HG02943 (cell line): ENCODE results near the gene MAN2C1.
"Not testable (repeated sequence)": the region's sequence is repeated elsewhere in the genome, so short reads cannot be mapped to it uniquely, and the experiment has no call there.

Source experiments
- ATAC-seq: cut with Tn5 transposase; IDR thresholded peaks from one replicate; pipeline ENCODE4 v1.9.1; 2021; ENCODE audit warnings: mild to moderate bottlenecking, low read depth, moderate library complexity; ENCODE audit not compliant: unreplicated experiment

MAN2C1 gene

DNA sequence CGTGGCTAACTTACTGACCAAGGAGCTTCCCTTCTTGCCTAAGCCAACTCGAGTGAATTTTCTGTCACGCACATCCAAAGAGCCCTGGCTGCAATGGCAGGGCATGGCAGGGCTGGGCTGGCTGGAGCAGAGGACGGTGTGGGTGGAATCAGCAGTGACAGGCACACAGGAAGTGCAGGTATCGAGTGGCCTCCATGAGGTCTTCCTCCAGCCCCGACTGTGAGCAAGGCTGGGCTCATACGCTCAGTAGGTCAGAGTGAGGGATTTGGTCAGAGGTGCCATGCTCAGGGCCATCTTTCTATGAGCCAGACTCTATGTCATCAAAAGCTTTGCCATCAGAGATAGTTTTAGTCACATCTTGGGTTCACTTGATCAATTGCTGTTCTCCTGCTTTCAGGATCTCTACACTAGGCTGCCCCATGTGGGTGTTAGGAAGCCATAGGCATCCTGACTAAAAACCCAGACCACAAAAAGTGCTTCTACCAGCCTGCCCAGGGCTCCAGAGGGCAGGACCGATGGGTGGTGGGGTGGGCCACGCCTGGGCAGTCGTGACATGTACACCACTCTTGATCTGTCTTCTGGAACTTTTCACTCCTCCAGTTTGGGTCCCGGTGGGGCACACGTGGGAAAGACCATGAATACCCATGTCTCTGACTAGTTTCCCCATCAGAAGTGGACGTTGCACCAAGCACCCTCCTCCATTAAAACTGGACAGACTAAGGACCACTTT, 55.1 kb downstream of the MAN2C1 start:
- no peak for ATAC-seq

DNA sequence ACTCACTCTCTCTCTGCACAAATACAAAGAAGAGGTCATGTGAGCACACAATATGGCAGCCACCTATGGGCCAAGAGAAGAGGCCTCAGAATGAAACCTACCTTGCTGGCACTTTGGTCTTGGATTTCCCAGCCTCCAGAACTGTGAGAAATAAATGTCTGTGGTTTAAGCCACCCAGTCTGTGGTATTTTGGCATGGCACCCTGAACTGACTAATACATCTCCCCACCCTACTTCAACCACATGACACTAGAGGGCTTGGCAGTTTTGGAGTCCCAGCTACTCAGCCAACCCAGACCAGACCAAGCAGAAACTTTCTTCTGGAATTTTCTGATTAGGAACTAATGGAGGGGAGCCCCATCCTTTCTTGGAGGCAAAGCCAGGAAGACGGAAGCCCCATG, 55.9 kb downstream of the MAN2C1 start:
- ATAC-seq: not testable (repeated sequence)

DNA sequence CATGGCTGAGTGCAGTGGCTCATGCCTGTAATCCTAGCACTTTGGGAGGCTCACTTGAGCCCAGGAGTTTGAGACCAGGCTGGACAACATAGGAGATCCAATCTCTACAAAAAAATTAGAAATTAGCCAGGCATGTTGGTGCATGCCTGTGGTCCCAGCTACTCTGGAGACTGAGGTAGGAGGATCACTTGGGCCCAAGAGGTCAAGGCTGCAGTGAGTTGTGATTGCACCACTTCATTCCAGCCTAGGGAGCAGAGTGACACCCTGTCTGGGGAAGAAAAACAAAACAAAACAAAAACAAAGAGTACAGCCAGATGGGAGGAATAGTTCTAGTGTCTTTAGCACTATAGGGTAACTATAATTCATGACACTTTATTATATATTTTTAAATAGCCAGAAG, 58.7 kb downstream of the MAN2C1 start:
- ATAC-seq: no peak

DNA sequence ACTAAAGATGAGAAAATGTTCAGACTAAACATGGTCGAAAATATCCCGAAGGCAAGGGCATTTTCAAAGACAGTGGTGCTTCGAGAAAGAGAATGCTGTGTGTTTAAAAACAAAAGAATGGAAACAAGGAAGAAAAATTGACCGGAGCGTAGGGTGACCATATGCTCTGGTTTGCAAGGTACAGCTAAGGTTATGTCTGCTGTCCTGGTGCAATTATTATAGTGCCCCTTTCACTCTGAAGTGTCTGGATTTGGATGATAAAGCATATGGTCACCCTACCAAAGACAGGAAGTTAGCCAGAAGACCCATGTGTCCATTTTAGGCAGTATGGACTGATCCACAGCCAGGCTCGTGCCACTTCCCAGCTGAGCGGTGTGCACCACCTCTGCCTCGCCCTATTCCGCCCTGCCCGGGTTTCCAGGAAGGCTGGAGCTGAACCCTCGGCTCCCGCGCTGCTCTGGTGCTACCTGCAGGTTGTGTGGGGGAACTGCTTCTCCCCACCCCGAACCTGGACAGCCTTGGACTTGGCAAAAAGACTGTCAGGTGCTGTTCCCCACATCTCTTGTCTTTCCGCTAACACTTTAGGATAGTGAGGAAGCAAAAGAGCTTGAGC, 60.5 kb downstream of the MAN2C1 start:
- no peak for ATAC-seq

DNA sequence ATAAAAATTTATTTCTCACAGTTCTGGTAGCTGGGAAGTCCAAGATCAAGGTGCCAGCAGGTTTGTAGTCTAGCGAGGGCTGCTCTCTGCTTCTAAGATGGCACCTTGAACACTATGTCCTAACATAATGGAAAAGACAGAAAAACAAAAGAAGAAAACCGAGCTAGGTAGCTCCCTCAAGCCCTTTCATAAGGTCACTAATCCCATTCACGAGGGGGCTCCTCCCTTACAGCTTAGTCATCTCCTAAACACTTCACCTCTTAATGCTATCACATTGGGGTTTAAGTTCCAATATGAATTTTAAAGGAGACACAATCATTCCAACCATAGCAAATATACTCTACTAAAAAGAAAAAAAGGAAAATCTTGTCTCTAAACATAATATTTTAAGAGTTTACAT, 62.2 kb downstream of the MAN2C1 start:
- ATAC-seq: no peak
